Measurements from ENCODE around the gene TBX20.
"Not testable (repeated sequence)": the region's sequence is repeated elsewhere in the genome, so short reads cannot be mapped to it uniquely, and the experiment has no call there.

DNA sequence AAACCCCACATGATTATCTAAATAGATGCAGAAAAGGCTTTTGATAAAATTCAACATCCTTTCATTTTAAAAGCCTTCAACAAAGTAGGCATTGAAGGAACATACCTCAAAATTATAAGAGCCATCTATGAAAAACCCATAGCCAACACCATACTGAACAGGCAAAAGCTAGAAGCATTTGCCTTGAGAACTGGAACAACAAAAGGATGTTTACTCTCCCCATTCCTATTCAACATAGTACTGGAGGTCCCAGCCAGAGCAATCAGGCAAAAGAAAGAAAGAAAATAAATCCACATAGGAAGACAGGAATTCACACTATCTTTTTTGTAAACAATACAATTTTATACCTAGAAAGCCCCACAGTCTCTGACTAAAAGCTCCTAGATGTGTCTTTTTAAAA is 86.2 kb downstream of the TBX20 start:
- TF ChIP-seq, protein P1, sequence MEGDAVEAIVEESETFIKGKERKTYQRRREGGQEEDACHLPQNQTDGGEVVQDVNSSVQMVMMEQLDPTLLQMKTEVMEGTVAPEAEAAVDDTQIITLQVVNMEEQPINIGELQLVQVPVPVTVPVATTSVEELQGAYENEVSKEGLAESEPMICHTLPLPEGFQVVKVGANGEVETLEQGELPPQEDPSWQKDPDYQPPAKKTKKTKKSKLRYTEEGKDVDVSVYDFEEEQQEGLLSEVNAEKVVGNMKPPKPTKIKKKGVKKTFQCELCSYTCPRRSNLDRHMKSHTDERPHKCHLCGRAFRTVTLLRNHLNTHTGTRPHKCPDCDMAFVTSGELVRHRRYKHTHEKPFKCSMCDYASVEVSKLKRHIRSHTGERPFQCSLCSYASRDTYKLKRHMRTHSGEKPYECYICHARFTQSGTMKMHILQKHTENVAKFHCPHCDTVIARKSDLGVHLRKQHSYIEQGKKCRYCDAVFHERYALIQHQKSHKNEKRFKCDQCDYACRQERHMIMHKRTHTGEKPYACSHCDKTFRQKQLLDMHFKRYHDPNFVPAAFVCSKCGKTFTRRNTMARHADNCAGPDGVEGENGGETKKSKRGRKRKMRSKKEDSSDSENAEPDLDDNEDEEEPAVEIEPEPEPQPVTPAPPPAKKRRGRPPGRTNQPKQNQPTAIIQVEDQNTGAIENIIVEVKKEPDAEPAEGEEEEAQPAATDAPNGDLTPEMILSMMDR (IDR thresholded peaks at IDR 0.05; ENCODE audit: low read depth, low read length): not testable (repeated sequence)
- not testable (repeated sequence) for TF ChIP-seq EZH2phosphoT487 (IDR thresholded peaks at IDR 0.05; ENCODE audit: low read depth)

Data from OCI-LY3 (cell line).